Mammary epithelial cell (primary cell): ENCODE measurements around the gene DUSP28.

ENCODE experiments used
- EZH2 ChIP-seq: IDR thresholded peaks from 2 replicates; pipeline ENCODE4 v1.6.1; 2012; ENCODE audit warnings: low read length, inconsistent platforms, borderline replicate concordance
- TF ChIP-seq, protein P1 (sequence below), 2 donors: IDR thresholded peaks in 1 of 2; conservative IDR thresholded peaks in 1 of 2; 2 replicates each; pipeline ENCODE4 v1.5.1; 2011 to 2012; ENCODE audit warnings: inconsistent platforms in 2 of 2, low read length in 2 of 2, mild to moderate bottlenecking in 2 of 2, control low read depth in 1 of 2, low read depth in 1 of 2; ENCODE audit not compliant: insufficient read depth in 1 of 2; ENCODE audit errors: extremely low read depth in 1 of 2

DNA sequence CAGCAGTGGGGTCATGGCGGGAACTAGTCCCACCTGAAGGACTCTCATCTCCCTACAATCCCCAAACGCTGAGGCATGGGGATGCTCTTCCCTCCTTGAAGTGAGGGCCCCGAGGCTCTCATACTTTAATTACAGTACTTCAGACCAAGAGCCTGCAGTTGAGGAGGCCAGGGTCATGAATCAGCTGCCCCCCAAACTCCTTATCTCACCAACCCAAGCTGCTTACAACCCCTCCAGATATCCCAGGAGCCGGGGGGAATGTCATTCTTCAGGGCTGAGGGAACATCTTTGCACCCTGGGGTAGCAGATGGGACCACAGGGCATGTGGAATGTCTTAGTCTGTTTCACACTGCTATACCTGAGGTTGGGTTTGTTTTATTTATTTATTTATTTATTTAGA, 23.6 kb downstream of the DUSP28 start:
- TF ChIP-seq, protein P1, sequence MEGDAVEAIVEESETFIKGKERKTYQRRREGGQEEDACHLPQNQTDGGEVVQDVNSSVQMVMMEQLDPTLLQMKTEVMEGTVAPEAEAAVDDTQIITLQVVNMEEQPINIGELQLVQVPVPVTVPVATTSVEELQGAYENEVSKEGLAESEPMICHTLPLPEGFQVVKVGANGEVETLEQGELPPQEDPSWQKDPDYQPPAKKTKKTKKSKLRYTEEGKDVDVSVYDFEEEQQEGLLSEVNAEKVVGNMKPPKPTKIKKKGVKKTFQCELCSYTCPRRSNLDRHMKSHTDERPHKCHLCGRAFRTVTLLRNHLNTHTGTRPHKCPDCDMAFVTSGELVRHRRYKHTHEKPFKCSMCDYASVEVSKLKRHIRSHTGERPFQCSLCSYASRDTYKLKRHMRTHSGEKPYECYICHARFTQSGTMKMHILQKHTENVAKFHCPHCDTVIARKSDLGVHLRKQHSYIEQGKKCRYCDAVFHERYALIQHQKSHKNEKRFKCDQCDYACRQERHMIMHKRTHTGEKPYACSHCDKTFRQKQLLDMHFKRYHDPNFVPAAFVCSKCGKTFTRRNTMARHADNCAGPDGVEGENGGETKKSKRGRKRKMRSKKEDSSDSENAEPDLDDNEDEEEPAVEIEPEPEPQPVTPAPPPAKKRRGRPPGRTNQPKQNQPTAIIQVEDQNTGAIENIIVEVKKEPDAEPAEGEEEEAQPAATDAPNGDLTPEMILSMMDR (conservative IDR thresholded peaks at IDR 0.05 in 1 of 2, IDR thresholded peaks at IDR 0.05 in 1 of 2; ENCODE audit: extremely low read depth in 1 of 2, insufficient read depth in 1 of 2, low read depth in 1 of 2, low read length in 2 of 2), result no peak
- TF ChIP-seq EZH2, result no peak
